Measurements from ENCODE around the gene S100A12.
"Not testable (repeated sequence)": the region's sequence is repeated elsewhere in the genome, so short reads cannot be mapped to it uniquely, and the experiment has no call there.

The S100A12 gene

DNA sequence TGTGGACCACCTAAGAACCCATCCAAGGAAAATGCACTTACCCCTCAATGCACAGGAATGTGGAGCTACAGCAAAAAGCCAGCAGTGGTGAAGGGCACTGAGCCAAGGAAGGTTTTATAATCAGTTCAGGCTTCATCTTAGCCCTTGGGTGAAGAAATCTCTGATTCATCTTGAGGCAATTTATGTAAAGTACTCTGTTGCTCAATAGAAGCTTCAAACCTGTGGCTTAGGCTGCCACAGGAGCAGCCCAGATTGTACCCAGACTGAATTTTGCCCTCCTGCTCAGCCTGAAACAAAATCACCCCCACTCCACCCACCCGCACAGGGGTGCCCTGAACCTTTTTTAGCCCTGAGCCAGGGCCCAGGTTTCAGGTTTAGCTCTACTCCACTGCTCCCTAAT is at the start of gene S100A12:
Gene S100A12, minus strand, starts transcription at position 111 of the 400 bp plus-strand sequence. CDS start 1,029 bp downstream, outside the sequence.
- DNase-seq (ENCODE audit: low read depth in 2 of 2): no peak

DNA sequence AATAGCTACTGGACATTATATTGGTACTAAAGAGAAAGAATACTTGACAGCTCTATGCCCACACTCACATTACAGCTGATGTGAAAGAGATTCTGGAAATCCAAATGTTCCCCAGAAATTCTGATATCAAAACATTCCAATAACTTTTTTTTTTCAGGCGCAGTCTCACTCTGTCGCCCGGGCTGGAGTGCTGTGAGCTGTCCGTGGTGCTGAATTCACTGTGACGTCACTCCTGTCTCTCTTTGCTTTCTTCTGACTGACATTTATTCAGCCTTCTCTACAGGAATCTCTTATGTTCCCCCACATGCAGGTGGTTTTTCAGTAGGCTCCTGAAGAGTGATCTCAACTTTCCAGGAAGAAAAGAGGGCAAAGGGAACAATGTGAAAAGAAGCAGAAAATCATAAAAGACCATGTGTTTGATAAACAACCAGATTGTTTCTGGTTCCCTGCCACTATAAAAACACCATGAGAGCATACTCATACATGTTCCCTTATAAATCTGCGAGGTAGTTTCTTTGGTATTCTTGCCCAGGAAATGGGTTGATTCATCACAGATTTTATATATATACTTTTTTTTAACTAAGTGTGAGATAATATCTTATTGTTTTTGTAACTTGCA is 47.1 kb upstream of the S100A12 start:
- peak; percentile 56 to 58 for DNase-seq (ENCODE audit: low read depth in 2 of 2)

- no peak for DNase-seq (ENCODE audit: low read depth in 2 of 2)
Observed at GRCh38 chr1:153420306-153420705, 44.9 kb upstream of the S100A12 start.

DNA sequence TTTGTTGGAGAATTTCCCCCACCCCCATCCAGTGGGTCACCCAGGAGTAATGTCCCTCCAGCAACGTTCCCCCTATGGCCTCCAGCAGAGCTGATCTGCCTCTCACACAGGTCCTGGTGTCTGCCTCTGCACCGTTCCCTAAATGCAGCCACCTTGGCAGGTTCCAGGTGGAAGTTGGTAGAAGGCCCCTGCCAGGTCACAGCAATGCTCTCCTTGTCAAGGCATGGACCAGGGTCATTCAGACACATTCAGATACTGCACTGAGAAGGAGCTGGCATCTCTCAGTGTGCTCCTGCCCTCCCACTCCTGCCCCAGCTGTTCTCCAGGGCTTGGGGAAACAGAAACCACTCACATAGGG is 44.0 kb upstream of the S100A12 start:
- DNase-seq (ENCODE audit: low read depth in 2 of 2): not testable (repeated sequence)

GRCh38 chr1:153418758-153419435 is 43.5 kb upstream of the S100A12 start:
- DNase-seq (ENCODE audit: low read depth in 2 of 2): not testable (repeated sequence)

GRCh38 chr1:153417136-153417888 is 41.9 kb upstream of the S100A12 start:
- no peak for DNase-seq (ENCODE audit: low read depth in 2 of 2)

- no peak for DNase-seq (ENCODE audit: low read depth in 2 of 2)
Observed at GRCh38 chr1:153415850-153416570, 40.6 kb upstream of the S100A12 start, which contains the start of gene S100A7A. S100A7A (plus strand) TSS chr1:153416520; CDS start chr1:153418083, 1,563 bp downstream.

DNA sequence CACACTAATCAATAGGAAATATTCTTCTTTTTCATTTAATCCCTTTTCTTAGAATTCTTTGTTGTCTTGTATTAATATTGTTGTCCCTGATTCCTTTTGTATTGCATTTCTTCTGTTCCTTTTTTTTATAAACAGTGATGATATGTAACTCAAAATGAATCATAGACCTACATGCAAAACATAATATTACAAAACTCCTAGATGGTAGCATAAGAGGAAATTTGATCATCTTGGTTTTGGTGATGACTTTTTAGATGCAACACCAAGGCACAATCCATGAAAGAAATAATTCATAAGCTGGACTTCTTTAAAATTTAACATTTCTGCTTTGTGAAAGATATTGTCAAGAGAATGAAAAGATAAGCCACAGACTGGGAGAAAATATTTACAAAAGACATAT is 38.5 kb upstream of the S100A12 start:
- DNase-seq (ENCODE audit: low read depth in 2 of 2): not testable (repeated sequence)

DNA sequence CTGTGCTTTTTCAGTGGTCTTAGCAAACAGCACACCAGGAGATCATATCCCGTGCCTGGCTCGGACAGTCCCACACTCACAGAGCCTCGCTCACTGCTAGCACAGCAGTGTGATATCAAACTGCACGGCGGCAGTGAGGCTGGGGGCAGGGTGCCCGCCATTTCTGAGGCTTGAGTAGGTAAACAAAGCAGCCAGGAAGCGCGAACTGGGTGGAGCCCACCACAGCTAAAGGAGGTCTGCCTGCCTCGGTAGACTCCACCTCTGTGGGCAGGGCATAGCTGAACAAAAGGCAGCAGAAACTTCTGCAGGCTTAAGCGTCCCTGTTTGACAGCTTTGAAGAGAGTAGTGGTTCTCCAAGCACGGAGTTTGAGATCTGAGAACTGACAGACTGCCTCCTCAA is 31.9 kb upstream of the S100A12 start:
- not testable (repeated sequence) for DNase-seq (ENCODE audit: low read depth in 2 of 2)

GRCh38 chr1:153405825-153406599 is 30.6 kb upstream of the S100A12 start:
- DNase-seq (ENCODE audit: low read depth in 2 of 2): not testable (repeated sequence)

GRCh38 chr1:153404768-153405167 is 29.3 kb upstream of the S100A12 start:
- peak; percentile 30 to 55 for DNase-seq (ENCODE audit: low read depth in 2 of 2)

DNA sequence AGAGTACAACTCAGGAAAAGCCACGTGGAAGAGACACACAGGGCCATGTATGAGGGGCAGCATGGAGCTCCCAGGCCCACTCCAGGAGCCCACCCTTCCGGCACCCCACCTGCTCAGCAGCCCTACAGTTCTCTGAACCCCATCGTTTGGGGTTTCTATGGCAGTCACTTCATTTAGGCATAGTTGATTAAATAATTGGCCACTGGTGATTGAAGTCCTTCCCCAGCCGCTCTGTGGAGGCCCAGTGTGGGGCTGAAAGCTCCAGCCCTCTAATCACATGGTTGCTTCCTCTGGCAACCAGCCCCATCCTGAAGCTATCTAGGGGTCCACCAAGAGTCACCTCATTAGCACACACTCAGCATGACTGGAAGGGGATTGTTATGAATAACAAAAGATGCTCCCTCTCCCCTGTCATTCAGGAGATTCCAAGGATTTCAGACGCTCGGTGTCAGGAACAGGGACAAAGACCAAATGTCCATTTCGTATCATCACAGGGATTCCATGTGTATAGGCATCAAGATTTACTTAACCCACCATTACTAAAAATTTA is 28.7 kb upstream of the S100A12 start:
- no peak for DNase-seq (ENCODE audit: low read depth in 2 of 2)

DNA sequence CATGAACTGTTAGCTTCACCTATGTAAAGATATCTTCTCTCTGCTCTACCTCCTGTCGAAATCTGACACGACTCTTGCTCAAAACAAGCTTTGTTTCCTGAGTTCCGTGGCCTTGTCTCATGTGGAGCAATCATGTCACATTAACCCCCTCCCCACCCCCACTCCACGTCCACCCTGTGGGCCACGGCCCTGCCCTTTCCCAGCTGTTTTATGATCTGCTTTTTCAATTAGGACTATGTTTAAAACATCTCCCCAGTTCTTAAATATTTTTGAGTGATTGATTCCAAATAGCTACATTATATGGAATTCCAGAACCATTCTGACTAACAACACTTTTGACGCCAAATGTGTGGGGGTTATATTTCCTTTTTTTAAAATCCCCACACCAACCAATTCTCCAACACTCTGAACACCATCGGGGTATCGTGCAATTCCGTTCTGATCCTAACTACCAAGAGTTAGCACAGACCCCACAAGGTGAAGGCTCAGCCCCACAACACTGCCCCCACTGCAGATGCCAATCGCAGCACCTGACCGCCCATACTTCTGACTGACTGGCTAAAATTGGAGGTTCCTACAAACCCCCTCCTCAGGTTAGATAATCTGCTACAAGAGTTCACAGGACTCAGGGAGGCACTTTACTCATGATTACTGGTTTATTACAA is 28.1 kb upstream of the S100A12 start:
- no peak for DNase-seq (ENCODE audit: low read depth in 2 of 2)

DNA sequence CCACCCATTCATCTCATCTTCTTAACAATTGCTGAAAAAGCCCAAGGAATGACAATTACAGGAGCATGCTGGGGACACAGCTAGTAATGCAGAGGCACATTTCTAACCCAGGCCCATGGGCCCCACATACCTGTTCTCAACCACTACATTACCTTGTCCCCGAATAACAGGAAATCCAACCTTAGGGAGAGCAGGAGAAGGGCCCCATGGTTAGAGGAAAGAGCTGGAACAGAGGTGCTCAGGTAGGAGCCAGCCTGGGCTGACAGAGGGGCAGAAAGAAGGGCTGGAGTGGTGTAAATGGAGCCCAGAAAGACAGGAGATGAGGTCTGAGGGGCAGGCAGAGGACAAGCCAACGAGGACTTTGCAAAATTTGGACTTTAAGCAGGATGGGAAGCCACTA is 26.8 kb upstream of the S100A12 start:
- DNase-seq (ENCODE audit: low read depth in 2 of 2): no peak

DNA sequence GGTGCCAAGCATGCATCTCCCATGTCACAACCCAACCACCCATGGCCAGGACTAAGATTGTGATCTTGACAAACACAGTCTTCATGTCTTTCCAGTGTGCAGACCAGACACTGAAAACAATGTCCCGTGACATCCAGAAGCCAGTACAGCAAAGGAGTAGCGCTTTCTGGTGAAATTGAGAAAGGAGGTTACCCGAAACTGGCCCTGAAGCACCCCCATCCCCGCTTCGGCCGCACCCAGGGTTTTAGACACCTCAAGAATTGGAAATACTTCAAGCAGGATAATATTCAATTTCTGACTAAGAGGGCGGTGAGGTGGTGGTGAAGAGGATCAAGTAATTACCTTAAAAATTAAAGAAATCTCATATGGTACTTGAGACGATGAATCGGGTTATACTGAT is 26.0 kb upstream of the S100A12 start:
- no peak for DNase-seq (ENCODE audit: low read depth in 2 of 2)

DNA sequence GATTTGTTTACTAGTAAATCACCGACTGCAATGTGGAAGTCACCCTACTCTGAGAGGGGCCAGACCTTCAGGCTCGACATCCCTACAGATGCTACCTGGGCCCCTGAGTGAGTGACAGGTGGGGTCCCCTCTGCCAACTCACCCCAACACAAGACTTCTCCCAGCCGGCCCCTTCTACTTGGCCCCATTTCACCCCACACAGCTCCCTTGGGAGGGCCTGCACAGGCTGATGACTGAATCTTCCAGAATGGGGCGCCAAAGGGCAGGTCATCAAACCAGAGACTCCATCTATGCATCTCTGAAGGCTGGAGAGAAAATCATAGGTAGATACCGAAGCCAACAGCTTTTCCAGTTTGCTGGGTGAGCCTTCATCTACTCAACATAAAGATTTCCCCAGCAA is 24.8 kb upstream of the S100A12 start:
- no peak for DNase-seq (ENCODE audit: low read depth in 2 of 2)

GRCh38 chr1:153399401-153400055 is 24.1 kb upstream of the S100A12 start:
- DNase-seq (ENCODE audit: low read depth in 2 of 2): no peak

DNA sequence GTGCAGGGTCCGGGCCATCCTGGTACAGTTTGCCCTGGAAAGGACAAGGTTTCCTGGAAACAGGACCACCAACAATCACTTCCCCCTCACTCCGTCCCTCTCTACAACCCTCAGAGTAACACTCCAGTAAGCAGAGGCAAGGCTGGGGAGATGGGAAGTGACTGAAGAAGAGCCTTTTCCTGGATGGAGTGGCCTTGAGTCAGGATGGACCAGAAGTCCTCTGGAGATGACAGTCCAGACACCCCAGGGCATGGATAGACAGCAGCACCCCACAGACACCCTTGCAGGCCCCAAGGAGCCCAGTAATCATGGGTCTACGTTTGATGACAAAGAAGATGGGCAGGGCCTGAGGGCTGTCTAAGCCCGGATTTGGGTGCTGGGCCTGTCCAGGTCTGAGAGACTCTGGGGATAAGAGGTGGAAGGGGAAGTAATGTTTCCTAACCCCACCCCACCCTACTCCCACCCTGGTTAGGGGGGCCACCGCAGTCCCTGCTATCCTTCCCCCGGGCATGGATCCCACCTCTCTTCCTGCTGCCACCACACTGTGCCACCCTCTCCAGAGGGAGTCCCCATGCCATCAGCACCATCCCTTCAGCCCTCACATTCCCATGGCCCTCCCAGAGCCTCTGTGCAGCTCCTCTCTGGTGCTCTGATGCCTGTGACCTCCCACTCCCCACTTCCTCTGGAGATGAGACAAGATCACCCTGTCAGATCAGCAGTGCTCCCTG is 22.7 kb upstream of the S100A12 start:
- no peak for DNase-seq (ENCODE audit: low read depth in 2 of 2)

Measured in stimulated activated CD4-positive, alpha-beta T cell treated with anti-CD3 and anti-CD28 coated beads, Interleukin-1b, Interleukin-23, amount 100 ng/mL, for 4 hours (primary cell).